Measurements from ENCODE around the gene SHC2.

SHC2 gene

DNA sequence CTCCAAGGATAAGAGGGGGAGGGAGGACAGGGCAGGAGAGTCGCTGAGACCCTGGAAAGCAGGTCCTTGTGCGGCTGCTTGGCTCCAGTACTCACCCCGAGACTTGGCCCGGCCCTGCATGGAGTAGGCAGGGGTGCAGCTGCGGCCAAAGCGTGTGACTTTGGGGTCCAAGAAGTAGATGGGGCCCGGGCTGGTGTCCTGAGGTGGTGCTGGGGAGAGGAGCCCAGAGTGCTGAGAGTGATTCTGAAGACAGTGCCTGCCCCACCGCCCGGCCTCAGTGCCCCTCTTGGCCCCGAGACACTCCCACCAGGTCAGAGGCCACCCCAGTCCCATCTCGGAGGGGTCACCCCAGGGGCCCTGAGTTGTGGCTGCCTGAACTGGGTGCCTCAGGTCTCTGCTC lies 6.7 kb upstream of the SHC2 start:
- H3K27ac Mint-ChIP-seq: no peak overlapping the region
- no peaks in the 10 kb centered on the region for H3K9me3 Mint-ChIP-seq
- H3K4me3 Mint-ChIP-seq: no peak overlapping the region
- TF ChIP-seq, protein P1, sequence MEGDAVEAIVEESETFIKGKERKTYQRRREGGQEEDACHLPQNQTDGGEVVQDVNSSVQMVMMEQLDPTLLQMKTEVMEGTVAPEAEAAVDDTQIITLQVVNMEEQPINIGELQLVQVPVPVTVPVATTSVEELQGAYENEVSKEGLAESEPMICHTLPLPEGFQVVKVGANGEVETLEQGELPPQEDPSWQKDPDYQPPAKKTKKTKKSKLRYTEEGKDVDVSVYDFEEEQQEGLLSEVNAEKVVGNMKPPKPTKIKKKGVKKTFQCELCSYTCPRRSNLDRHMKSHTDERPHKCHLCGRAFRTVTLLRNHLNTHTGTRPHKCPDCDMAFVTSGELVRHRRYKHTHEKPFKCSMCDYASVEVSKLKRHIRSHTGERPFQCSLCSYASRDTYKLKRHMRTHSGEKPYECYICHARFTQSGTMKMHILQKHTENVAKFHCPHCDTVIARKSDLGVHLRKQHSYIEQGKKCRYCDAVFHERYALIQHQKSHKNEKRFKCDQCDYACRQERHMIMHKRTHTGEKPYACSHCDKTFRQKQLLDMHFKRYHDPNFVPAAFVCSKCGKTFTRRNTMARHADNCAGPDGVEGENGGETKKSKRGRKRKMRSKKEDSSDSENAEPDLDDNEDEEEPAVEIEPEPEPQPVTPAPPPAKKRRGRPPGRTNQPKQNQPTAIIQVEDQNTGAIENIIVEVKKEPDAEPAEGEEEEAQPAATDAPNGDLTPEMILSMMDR (IDR thresholded peaks at IDR 0.05; ENCODE audit: unreplicated experiment in 3 of 3): no peak
- H3K36me3 Mint-ChIP-seq (ENCODE audit: low read depth): no peaks in the 10 kb centered on the region
- H3K4me1 Mint-ChIP-seq: no peaks in the 10 kb centered on the region
- peaks cover 14% of the 10 kb centered on the region for H3K27me3 Mint-ChIP-seq (ENCODE audit: low read depth)

DNA sequence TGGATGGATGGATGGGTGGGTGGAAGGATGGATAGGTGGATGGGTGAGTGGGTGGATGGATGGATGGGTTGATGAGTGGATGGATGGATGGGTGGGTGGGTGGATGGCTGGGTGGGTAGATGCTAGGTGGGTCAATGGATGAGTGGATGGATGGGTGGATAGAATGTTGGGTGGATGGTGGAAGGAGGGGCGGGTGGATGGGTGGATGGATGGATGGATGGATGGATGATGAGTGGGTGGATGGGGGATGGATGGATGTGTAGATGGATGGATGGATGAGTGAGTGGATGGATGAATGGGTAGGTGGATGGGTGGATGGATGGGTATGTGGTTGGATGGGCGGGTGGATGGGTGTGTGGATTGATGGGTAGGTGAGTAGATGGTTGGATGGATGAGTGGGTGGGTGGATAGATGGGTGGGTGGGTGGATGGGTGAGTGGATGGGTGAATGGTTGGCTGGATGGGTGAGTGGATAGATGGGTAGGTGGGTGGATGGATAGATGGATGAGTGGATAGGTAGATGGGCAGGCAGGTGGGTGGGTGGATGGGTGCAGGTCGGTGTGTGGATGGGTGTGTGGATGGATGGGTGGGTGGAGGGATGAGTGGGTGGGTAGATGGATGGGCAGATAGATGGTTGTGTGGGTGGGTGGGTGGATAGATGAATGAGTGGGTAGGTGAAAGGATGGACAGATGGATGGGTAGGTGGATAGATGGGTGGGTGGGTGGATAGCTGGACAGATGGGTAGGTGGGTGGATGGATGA lies 4.4 kb upstream of the SHC2 start:
- TF ChIP-seq, protein P1 (IDR thresholded peaks at IDR 0.05; ENCODE audit: unreplicated experiment in 3 of 3): no peak
- Mint-ChIP-seq H3K36me3 (ENCODE audit: low read depth) (no peaks in the 10 kb centered on the region), H3K9me3 (no peaks in the 10 kb centered on the region), H3K27me3 (ENCODE audit: low read depth) (peaks cover 17% of the 10 kb centered on the region), H3K27ac (no peak overlapping the region), H3K4me1 (no peaks in the 10 kb centered on the region), H3K4me3 (no peak overlapping the region)

DNA sequence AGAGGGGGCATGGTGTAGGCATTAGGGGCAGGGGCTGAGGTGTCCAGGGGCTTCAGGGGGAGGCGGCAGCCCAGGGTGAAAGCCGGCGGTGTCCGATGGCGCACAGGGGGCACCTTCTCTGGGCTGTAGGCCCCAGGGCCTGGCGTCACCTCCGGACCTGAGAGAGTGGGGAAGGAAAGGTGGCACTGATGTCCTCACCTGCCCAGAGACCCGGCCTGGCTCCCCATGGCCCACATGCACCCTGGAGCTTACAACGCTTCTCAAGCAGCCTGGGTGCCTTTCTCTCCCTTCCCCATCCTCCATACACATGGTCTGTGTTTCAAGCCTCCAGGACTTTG lies 3.3 kb upstream of the SHC2 start:
- Mint-ChIP-seq H3K36me3 (ENCODE audit: low read depth) (no peaks in the 10 kb centered on the region), H3K9me3 (no peaks in the 10 kb centered on the region), H3K27ac (no peak overlapping the region), H3K27me3 (ENCODE audit: low read depth) (peaks cover 14% of the 10 kb centered on the region), H3K4me3 (peak overlapping the region in 2 of 3 experiments; percentile 1 to 50), H3K4me1 (peaks cover 4% of the 10 kb centered on the region)
- TF ChIP-seq, protein P1 (IDR thresholded peaks at IDR 0.05; ENCODE audit: unreplicated experiment in 3 of 3): no peak

DNA sequence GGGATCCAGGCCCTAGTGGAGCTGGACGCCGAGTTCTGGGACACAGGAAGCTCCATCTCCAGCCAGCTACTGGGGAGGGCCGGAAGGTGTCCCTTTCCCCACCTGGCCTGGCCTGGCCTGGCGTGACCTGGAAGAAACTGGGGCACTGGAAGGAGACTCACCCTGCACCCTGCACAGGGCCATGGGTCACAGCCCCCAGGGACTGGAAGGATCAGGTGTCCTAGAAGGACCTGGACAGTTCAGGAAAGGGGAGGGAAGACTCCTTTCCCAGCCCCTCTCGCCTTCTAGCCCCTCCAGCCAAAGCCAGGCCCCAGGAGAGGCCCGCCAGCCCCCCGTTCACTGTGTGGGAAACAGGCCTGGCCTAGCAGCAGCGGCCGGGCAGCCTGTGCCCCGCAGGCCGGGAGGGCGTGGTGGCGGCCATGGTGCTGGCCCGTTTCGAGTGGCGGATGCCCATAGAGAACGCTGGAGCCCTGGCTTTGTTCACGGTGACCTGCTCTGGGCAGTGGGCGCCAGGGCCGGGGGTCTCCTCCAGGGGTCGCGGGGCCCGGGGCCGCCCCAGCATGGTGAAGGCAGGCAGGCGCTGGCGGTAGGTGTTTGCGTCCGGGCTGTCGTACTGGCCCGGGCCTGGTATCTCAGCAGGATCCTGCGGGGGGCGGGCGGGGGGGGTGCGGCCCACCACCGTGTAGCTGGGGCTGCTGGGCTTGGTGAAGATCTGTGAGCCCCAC lies 2.8 kb upstream of the SHC2 start:
- Mint-ChIP-seq H3K4me1 (peaks cover 4% of the 10 kb centered on the region), H3K27me3 (ENCODE audit: low read depth) (peaks cover 13% of the 10 kb centered on the region), H3K4me3 (peak overlapping the region in 2 of 3 experiments; percentile 25 to 34), H3K27ac (no peak overlapping the region), H3K36me3 (ENCODE audit: low read depth) (no peaks in the 10 kb centered on the region), H3K9me3 (no peaks in the 10 kb centered on the region)
- TF ChIP-seq, protein P1 (IDR thresholded peaks at IDR 0.05; ENCODE audit: unreplicated experiment in 3 of 3): no peak

DNA sequence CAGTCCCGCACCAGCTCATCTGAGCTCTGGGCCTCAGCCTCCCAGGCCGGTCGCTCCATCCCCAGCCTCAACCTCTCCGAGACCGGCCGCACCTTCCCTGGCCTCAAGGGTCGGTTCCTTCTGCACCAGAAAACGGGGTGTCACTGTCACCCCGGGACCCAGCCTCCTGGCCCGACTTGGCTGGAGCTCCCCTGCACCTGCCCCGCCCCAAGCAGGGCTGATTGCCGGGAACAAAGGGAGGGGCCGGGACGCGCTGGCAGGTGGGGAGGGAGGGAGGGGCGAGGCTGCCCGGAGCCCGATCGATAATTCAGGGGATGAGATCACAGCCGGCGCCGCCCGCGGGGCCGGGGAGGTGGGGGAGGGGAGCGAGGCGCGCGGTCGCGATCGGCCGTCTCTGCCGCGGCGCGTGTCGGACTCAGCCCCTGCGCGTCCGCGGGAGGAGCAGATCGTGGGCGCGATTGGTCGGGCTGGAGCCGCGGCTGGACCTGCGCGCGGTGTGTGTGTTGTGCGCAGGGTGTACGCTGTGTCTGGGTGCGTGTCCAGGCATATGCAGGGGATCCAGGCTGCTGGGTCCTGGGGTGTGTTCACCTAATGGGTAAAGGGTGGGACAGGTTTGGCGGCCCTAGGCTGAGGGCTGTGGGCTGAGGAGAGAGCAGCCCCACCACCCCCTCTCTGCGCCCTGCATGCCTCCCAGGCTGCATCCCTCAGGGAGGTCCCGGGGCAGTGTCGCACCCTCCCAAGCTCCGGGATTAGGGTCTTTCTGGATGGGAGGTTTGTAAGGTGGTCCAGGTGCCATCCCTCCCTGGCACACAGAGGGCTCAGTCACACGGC lies 1.1 kb upstream of the SHC2 start:
- TF ChIP-seq, protein P1 (IDR thresholded peaks at IDR 0.05; ENCODE audit: unreplicated experiment in 3 of 3): no peak
- Mint-ChIP-seq H3K27ac (peak overlapping the region in 1 of 3 experiments; percentile 58), H3K36me3 (ENCODE audit: low read depth) (peaks cover 6% of the 10 kb centered on the region), H3K4me1 (peaks cover 9% of the 10 kb centered on the region), H3K27me3 (ENCODE audit: low read depth) (peaks cover 6% of the 10 kb centered on the region), H3K4me3 (peak overlapping the region; percentile 79 to 80 (median 79)), H3K9me3 (no peaks in the 10 kb centered on the region)

Data from nephron (organoid).